GM12872 (cell line): ENCODE measurements around the gene ASB18.

Experiments used
- CTCF ChIP-seq: IDR thresholded peaks from 3 replicates; pipeline ENCODE4 v1.5.1; 2011; ENCODE audit warnings: low read depth, mild to moderate bottlenecking, low read length, moderate library complexity; ENCODE audit not compliant: insufficient read depth

The ASB18 gene

GRCh38 chr2:236257575-236257974 lies 6.6 kb downstream of the ASB18 start:
- no peak for TF ChIP-seq CTCF

- TF ChIP-seq CTCF: no peak
Observed at GRCh38 chr2:236257136-236257535, 7.1 kb downstream of the ASB18 start.

GRCh38 chr2:236256366-236256985 lies 7.7 kb downstream of the ASB18 start:
- TF ChIP-seq CTCF: no peak

GRCh38 chr2:236254674-236255073 lies 9.5 kb downstream of the ASB18 start:
- no peak for TF ChIP-seq CTCF

GRCh38 chr2:236254001-236254400 lies 10.2 kb downstream of the ASB18 start:
- no peak for TF ChIP-seq CTCF

GRCh38 chr2:236252602-236253001 lies 11.6 kb downstream of the ASB18 start:
- TF ChIP-seq CTCF: no peak

GRCh38 chr2:236250909-236251579 lies 13.2 kb downstream of the ASB18 start:
- no peak for TF ChIP-seq CTCF
